Activated CD4-positive, alpha-beta T cell treated with anti-CD3 and anti-CD28 coated beads for 1 hour (primary cell): ENCODE measurements around the gene PPP1R13B.
"Not testable (repeated sequence)": the region's sequence is repeated elsewhere in the genome, so short reads cannot be mapped to it uniquely, and the experiment has no call there.

Experiments
- DNase-seq: peaks from one replicate; pipeline ENCODE4 v3.0.0-alpha.2; 2020

The PPP1R13B gene

GRCh38 chr14:103858063-103858781 is 10.8 kb upstream of the PPP1R13B start:
- no peak for DNase-seq

- DNase-seq: no peak
These were observed 9.9 kb upstream of the PPP1R13B start for GRCh38 chr14:103857256-103857655.

- no peak for DNase-seq
These were observed 9.2 kb upstream of the PPP1R13B start for GRCh38 chr14:103856607-103857006.

GRCh38 chr14:103856105-103856504 is 8.7 kb upstream of the PPP1R13B start:
- no peak for DNase-seq

GRCh38 chr14:103855734-103856095 is 8.3 kb upstream of the PPP1R13B start:
- no peak for DNase-seq

- no peak for DNase-seq
These were observed 7.7 kb upstream of the PPP1R13B start for GRCh38 chr14:103854822-103855733.

GRCh38 chr14:103854017-103854808 is 6.8 kb upstream of the PPP1R13B start:
- no peak for DNase-seq

GRCh38 chr14:103849151-103849886 is 1.9 kb upstream of the PPP1R13B start:
- DNase-seq: no peak

- DNase-seq: no peak
These were observed 1.1 kb upstream of the PPP1R13B start for GRCh38 chr14:103848175-103849077.

GRCh38 chr14:103846543-103847450 is 578 bp downstream of the PPP1R13B start:
- no peak for DNase-seq

GRCh38 chr14:103846097-103846496 is 1.3 kb downstream of the PPP1R13B start:
- DNase-seq: no peak

- DNase-seq: no peak
These were observed 2.0 kb downstream of the PPP1R13B start for GRCh38 chr14:103845327-103845726.

- not testable (repeated sequence) for DNase-seq
These were observed 6.1 kb downstream of the PPP1R13B start for GRCh38 chr14:103841265-103841664.

GRCh38 chr14:103840014-103840413 is 7.4 kb downstream of the PPP1R13B start:
- DNase-seq: no peak

- DNase-seq: no peak
These were observed 7.8 kb downstream of the PPP1R13B start for GRCh38 chr14:103839579-103839978.

- no peak for DNase-seq
These were observed 9.3 kb downstream of the PPP1R13B start for GRCh38 chr14:103838117-103838516.

GRCh38 chr14:103836976-103837725 is 10.2 kb downstream of the PPP1R13B start:
- no peak for DNase-seq

- DNase-seq: no peak
These were observed 12.4 kb downstream of the PPP1R13B start for GRCh38 chr14:103834956-103835355.

GRCh38 chr14:103833711-103834110 is 13.7 kb downstream of the PPP1R13B start:
- DNase-seq: no peak

- no peak for DNase-seq
These were observed 15.3 kb downstream of the PPP1R13B start for GRCh38 chr14:103832046-103832445.
